IMR-90 (cell line): Measurements from ENCODE around the gene POLR1A.

ENCODE experiments used
- BHLHE40 ChIP-seq: fragments of 150-350 bp; IDR thresholded peaks from 2 replicates; pipeline ENCODE4 v1.6.1; 2016; ENCODE audit warnings: mild to moderate bottlenecking, low read depth, low read length
- CEBPB ChIP-seq: IDR thresholded peaks from 2 replicates; pipeline ENCODE4 v1.6.1; 2012; ENCODE audit warnings: low read depth, low read length, improper control_type of control experiment
- ELK1 ChIP-seq: fragments of 150-350 bp; IDR thresholded peaks from 2 replicates; pipeline ENCODE4 v1.6.1; 2016; ENCODE audit warnings: low read depth, mild to moderate bottlenecking, low read length, moderate library complexity, borderline replicate concordance
- MAFK ChIP-seq: IDR thresholded peaks from 2 replicates; pipeline ENCODE4 v1.6.1; 2012; ENCODE audit warnings: low read depth, low read length, improper control_type of control experiment
- MAZ ChIP-seq: IDR thresholded peaks from 2 replicates; pipeline ENCODE4 v1.6.1; 2012; ENCODE audit warnings: low read depth, mild to moderate bottlenecking, low read length, improper control_type of control experiment, moderate library complexity, borderline replicate concordance
- MXI1 ChIP-seq: IDR thresholded peaks from 2 replicates; pipeline ENCODE4 v1.6.1; 2012; ENCODE audit warnings: low read depth, mild to moderate bottlenecking, low read length, moderate library complexity, borderline replicate concordance
- NFE2L2 ChIP-seq: fragments of 150-350 bp; IDR thresholded peaks from 2 replicates; pipeline ENCODE4 v1.6.1; 2016; ENCODE audit warnings: low read depth, mild to moderate bottlenecking, low read length
- POLR2A ChIP-seq: IDR thresholded peaks from 2 replicates; pipeline ENCODE4 v1.6.1; 2012; ENCODE audit warnings: mild to moderate bottlenecking, low read depth, low read length
- RAD21 ChIP-seq: IDR thresholded peaks from 2 replicates; pipeline ENCODE4 v1.6.1; 2012; ENCODE audit warnings: low read length, improper control_type of control experiment
- RCOR1 ChIP-seq: IDR thresholded peaks from 2 replicates; pipeline ENCODE4 v1.6.1; 2012; ENCODE audit warnings: mild to moderate bottlenecking, low read length, improper control_type of control experiment; ENCODE audit not compliant: insufficient replicate concordance
- RFX5 ChIP-seq: IDR thresholded peaks from 2 replicates; pipeline ENCODE4 v1.8.0; 2012; ENCODE audit warnings: low read depth, mild to moderate bottlenecking, low read length, moderate library complexity
- SMC3 ChIP-seq: fragments of 150-350 bp; IDR thresholded peaks from 2 replicates; pipeline ENCODE4 v1.6.1; 2016; ENCODE audit warnings: low read depth, mild to moderate bottlenecking, antibody characterized with exemption, low read length, moderate library complexity
- USF2 ChIP-seq: fragments of 150-350 bp; IDR thresholded peaks from 2 replicates; pipeline ENCODE4 v1.6.1; 2017; ENCODE audit warnings: mild to moderate bottlenecking, antibody characterized with exemption, low read length, low read depth
- TF ChIP-seq, protein P1 (sequence below): conservative IDR thresholded peaks from 2 replicates; pipeline ENCODE4 v1.5.1; 2012; ENCODE audit warnings: mild to moderate bottlenecking, low read depth, low read length, improper control_type of control experiment

DNA sequence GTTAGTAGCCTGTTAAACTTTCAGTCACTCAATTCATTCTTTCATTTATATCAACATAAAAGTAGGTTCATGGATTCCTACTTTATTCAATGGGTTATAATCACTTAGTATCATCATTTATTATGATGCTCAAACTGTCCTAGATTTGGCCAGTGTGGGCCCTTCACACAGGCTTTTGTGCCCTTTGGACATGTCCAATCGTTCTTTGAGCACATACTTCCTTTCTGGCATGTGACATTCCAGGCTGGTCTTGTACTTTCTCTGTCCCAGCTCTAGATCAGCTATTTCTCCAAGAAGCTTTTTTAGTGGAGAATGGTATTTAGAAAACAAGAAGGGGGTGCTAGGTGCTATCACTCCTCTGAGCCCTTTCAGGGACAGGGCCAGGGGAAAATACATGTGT lies 11.5 kb downstream of the POLR1A start:
- TF ChIP-seq, protein P1, sequence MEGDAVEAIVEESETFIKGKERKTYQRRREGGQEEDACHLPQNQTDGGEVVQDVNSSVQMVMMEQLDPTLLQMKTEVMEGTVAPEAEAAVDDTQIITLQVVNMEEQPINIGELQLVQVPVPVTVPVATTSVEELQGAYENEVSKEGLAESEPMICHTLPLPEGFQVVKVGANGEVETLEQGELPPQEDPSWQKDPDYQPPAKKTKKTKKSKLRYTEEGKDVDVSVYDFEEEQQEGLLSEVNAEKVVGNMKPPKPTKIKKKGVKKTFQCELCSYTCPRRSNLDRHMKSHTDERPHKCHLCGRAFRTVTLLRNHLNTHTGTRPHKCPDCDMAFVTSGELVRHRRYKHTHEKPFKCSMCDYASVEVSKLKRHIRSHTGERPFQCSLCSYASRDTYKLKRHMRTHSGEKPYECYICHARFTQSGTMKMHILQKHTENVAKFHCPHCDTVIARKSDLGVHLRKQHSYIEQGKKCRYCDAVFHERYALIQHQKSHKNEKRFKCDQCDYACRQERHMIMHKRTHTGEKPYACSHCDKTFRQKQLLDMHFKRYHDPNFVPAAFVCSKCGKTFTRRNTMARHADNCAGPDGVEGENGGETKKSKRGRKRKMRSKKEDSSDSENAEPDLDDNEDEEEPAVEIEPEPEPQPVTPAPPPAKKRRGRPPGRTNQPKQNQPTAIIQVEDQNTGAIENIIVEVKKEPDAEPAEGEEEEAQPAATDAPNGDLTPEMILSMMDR = no peak
- TF ChIP-seq RAD21 (no peak), POLR2A (no peak), RFX5 (no peak), RCOR1 (no peak), CEBPB (no peak), USF2 (no peak), MXI1 (no peak), MAFK (no peak), BHLHE40 (no peak), NFE2L2 (no peak), ELK1 (no peak), MAZ (no peak), SMC3 (no peak)
